Measurements from ENCODE around the gene KIRREL3. TPM values are rescaled to one million over a fixed set of nuclear protein-coding genes. Genes with fewer than 3 reads are reported as not detected.

KIRREL3 gene
- total RNA-seq, 1 donor from 2014 or later: 0.26 TPM

DNA sequence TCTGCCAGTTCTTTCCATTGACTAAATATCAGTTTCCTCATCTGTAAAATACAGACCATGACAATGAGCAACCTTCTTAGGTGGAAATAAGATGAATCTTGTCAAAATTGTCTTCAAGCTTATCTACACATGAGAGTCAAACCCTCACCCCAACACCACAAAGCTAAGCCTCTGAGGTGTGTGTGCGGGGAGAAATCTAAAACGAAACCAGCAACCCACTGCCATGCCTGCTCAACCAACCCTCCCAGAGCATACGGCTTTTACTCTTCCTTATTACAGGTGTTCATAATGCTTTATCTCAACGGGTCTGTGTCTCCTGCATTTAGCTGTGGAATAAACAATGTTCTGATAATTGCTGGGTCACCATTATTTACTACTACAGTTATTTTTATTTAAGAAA, 235.4 kb downstream of the KIRREL3 start:
- DNase-seq (ENCODE audit: low spot score, unreplicated experiment): no peak
- Mint-ChIP-seq H3K4me1 (ENCODE audit: low read depth) (no peaks in the 10 kb centered on the region), H3K4me3 (ENCODE audit: low read depth) (no peak overlapping the region), H3K36me3 (ENCODE audit: insufficient read depth) (no peaks in the 10 kb centered on the region), H3K27me3 (peaks cover 100% of the 10 kb centered on the region), H3K27ac (no peak overlapping the region), H3K9me3 (ENCODE audit: low read depth) (no peaks in the 10 kb centered on the region)
- no peak for TF ChIP-seq CTCF (IDR thresholded peaks at IDR 0.05; ENCODE audit: unreplicated experiment)

DNA sequence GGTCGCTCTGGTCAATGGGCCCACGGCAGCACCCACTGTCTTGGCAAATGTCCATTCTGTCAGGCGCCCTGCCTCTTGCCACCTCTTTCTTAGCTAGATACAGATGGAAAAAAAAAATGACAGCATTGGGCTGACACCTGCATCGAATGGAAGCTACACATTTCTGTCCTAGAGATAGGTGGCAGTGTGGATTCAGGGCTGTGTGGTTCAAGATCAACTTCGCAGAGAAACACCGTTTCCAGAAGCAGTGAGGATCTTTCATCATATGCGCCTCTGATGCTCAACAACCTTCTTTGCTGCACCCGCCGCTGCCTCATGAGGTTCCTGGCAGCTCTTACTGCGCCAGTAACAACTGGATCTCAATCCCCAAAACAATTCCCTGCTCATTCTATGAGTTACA, 236.3 kb downstream of the KIRREL3 start:
- Mint-ChIP-seq H3K36me3 (ENCODE audit: insufficient read depth) (no peaks in the 10 kb centered on the region), H3K4me1 (ENCODE audit: low read depth) (no peaks in the 10 kb centered on the region), H3K27me3 (peaks cover 100% of the 10 kb centered on the region)

DNA sequence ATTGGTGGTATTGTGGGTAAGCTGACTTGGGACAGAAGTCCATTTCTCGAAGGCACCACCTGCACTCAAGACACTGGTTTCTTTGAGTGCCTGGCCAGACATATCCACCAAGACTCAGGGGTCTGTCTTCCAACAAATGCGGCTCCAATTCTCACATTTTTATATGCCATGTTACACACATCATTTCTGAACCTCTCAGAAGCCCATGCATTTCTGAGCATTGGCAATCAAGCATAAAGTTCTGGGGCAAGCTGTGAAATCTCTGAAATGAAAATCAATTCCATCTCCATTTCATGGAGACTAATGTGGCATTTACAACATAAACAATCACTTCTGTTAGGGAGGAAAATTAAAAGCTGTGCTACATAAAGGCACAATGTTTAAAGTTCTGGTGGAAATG, 243.7 kb downstream of the KIRREL3 start:
- H3K4me1 Mint-ChIP-seq (ENCODE audit: low read depth): peaks cover 15% of the 10 kb centered on the region
- DNase-seq (ENCODE audit: low spot score, unreplicated experiment): no peak
- H3K27ac Mint-ChIP-seq: no peak overlapping the region
- H3K36me3 Mint-ChIP-seq (ENCODE audit: insufficient read depth): no peaks in the 10 kb centered on the region
- peaks cover 3% of the 10 kb centered on the region for H3K9me3 Mint-ChIP-seq (ENCODE audit: low read depth)
- peaks cover 100% of the 10 kb centered on the region for H3K27me3 Mint-ChIP-seq
- TF ChIP-seq CTCF (IDR thresholded peaks at IDR 0.05; ENCODE audit: unreplicated experiment): no peak
- no peak overlapping the region for H3K4me3 Mint-ChIP-seq (ENCODE audit: low read depth)

More for the DNA sequence above, 236.3 kb downstream of the KIRREL3 start:
- Mint-ChIP-seq H3K9me3 (ENCODE audit: low read depth) (no peaks in the 10 kb centered on the region), H3K27ac (no peak overlapping the region), H3K4me3 (ENCODE audit: low read depth) (no peak overlapping the region)
- TF ChIP-seq CTCF (IDR thresholded peaks at IDR 0.05; ENCODE audit: unreplicated experiment): no peak
- no peak for DNase-seq (ENCODE audit: low spot score, unreplicated experiment)

DNA sequence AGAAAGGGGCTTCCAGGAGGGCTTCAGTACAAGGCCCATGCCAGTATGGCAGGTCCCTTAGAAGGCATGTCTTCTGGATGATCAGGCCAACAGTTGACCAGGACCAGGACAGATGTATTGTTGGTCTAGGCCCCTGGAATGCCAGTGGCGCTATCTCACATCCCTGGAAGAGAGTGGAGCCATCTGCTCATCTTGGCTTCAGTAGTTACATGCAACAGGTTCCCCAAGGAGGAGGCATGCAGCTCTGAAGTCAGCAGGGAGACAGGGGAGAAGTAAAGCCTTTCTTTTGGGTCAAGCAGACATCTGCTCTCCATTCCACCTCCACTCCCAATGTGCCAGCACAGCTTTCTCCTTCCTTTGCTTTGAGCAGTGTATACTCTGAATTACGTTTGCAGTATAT, 244.1 kb downstream of the KIRREL3 start:
- TF ChIP-seq CTCF (IDR thresholded peaks at IDR 0.05; ENCODE audit: unreplicated experiment): no peak
- Mint-ChIP-seq H3K9me3 (ENCODE audit: low read depth) (peaks cover 3% of the 10 kb centered on the region), H3K4me1 (ENCODE audit: low read depth) (peaks cover 15% of the 10 kb centered on the region), H3K36me3 (ENCODE audit: insufficient read depth) (no peaks in the 10 kb centered on the region), H3K27ac (no peak overlapping the region), H3K4me3 (ENCODE audit: low read depth) (no peak overlapping the region), H3K27me3 (peaks cover 100% of the 10 kb centered on the region)
- DNase-seq (ENCODE audit: low spot score, unreplicated experiment): no peak

DNA sequence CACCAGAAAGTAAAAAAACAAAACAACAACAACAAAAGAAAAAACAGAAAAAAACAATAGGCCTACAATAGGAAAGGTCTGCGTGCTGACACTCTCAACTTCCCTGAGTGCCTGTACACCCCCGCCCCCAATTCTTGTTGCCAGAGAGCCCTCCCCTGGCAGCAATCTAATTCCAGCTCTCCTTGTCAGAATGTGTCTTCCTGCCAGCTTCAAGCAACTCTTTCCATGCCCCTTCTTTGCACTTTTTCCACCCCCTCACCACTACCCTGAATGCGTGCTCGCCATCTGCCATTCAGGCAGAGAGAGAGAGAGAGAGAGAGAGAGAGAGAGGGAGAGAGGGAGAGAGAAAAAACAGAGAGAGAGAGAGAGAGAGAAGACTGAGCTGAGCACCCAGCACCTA, 245.0 kb downstream of the KIRREL3 start:
- DNase-seq (ENCODE audit: low spot score, unreplicated experiment): no peak
- no peaks in the 10 kb centered on the region for H3K36me3 Mint-ChIP-seq (ENCODE audit: insufficient read depth)
- H3K4me3 Mint-ChIP-seq (ENCODE audit: low read depth): no peak overlapping the region
- no peak overlapping the region for H3K27ac Mint-ChIP-seq
- H3K27me3 Mint-ChIP-seq: peaks cover 98% of the 10 kb centered on the region
- H3K4me1 Mint-ChIP-seq (ENCODE audit: low read depth): peaks cover 15% of the 10 kb centered on the region
- TF ChIP-seq CTCF (IDR thresholded peaks at IDR 0.05; ENCODE audit: unreplicated experiment): no peak
- H3K9me3 Mint-ChIP-seq (ENCODE audit: low read depth): peaks cover 3% of the 10 kb centered on the region

All from progenitor cell of endocrine pancreas (in vitro differentiated cells).